ENCODE data around the gene RPRD2.

RPRD2 gene

DNA sequence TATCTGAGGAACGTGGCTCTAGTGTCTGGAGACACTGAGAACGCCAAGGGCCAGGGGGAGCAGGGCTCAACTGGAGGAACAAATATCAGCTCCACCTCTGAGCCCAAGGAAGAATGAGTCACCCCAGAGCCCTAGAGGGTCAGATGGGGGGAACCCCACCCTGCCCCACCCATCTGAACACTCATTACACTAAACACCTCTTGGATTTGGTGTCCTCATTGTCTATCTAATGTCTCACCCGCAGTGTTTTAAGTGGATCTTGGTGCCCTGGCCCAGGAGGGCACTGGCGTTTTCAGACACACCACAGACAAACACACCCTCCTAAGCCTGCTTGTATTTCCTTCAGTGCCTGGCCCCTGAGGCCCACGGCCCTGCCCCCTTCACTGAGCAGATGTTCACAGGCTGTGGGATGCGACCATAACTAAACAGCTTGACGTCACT is 149.4 kb downstream of the RPRD2 start:
- no peak for DNase-seq (ENCODE audit: low read depth in 2 of 3, low spot score in 1 of 3)

DNA sequence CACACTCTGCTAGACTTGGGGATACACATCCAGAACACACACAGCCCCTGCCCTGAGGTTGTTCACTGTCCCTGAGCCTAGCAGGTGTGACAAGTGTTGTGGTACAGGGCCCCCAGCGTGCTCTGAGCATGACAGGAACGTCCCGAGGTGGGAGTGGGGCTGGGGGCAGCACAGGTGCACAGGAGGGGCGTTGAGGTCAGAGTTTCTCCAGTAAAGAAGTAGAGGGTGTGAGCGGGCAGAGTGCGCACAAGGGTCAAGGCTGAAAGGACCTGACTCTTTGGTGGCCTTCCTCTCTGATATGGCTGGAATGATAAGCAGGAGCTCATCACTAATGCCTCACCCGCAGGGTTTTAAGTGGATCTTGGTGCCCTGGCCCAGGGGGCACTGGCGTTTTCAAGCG is 150.3 kb downstream of the RPRD2 start:
- no peak for DNase-seq (ENCODE audit: low read depth in 2 of 3, low spot score in 1 of 3)

DNA sequence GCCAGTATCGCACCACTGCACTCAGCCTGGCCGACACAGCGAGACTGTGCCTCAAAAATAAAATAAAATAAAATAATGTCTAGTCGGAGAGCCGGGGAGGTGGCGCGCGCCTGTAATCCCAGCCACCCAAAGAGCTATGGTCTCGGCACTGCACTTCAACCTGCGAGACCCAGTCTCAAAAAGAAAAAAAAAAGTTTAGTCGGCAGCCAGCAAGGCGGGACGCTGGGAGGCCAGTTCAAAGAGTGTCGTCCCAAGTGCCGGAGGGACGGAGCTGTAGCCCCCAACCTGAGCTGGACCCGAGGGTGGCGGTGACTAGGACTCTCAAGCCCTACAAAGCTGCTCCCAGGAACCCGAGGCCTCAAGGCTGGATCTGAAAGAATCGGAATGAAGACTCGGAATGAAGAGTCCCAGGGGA is 151.0 kb downstream of the RPRD2 start:
- DNase-seq (ENCODE audit: low read depth in 2 of 3, low spot score in 1 of 3): no peak

DNA sequence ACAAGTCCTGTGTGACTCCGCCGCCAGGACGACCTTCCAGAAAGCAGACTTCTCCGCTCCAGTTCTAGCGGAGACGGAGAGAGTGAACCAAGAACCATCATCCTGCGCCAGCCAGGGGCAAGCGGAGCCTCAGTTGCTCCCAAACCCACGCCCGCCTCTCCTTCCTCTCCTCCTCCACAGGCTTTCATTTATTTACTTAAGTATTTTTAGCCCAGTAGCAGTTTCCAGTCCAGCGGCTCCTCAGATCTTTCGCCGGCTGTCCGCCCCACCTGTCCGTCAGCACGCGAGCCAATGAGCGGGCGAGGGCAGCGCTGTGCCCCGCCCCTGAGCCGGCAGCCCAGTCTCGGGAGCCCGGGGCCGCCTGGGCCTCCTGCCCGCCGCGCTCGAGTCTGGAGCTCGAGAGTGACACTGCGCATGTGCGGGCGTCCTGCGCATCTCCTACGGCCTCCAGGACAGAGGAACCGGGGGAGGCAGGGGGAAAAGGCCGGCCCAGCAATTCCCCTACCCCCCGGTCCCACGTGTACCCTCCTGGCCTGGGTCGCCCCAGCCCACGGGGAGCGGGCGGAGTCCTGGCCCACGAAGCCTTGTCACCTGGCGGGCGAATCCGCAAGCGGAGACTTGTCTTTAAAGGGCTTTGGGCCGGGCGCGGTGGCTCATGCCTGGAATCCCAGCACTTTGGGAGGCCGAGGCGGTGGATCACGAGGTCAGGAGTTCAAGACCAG is 151.5 kb downstream of the RPRD2 start, which contains the start of gene FALEC:
Gene FALEC, plus strand, starts transcription at position 425 of the 722 bp plus-strand sequence.
- DNase-seq (ENCODE audit: low read depth in 2 of 3, low spot score in 1 of 3): peak; percentile 77 to 91 (median 87)

DNA sequence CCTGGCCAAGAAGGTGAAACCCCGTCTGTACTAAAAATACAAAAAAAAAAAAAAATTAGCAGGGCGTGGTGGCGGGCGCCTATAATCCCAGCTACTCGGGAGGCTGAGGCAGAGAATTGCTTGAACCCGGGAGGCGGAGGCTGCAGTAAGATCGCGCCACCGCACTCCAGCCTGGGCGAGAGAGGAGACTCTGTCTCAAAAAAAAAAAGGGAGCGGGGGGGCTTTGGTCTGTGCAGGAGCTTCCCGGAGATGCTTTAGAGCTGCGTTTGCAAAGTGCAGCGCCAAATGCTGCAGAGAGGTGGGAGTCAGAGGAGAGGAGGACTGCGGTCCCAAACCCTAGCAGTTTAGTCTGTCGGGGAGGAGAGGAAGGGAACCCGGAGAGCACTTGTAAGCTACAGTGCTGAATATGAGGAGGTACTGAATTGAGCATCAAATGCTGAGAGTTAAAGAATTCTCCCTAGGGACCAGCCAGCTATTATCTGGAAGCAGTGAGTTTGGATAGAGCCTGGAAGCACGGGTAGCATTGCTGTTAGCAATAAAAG is 152.2 kb downstream of the RPRD2 start:
- DNase-seq (ENCODE audit: low read depth in 2 of 3, low spot score in 1 of 3): no peak

DNA sequence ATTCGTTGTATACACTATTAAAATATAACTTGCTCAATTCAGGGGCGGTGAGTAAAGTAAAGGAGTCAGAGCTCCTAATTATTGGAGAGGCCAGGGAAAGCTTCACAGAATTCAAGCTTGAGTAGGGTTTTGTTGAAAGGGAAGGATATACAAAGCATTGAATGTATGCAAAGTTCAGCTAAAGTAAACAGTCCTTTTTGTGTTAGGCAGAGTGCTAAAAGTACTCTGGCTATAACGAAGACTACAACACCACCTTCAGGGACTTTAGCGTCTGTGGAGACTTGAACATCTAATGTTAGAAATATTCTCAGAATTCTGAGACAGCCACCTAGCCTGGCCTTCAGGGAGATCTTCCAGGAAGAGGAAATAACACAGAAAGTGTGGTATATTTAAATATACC is 152.7 kb downstream of the RPRD2 start:
- DNase-seq (ENCODE audit: low read depth in 2 of 3, low spot score in 1 of 3): no peak

DNA sequence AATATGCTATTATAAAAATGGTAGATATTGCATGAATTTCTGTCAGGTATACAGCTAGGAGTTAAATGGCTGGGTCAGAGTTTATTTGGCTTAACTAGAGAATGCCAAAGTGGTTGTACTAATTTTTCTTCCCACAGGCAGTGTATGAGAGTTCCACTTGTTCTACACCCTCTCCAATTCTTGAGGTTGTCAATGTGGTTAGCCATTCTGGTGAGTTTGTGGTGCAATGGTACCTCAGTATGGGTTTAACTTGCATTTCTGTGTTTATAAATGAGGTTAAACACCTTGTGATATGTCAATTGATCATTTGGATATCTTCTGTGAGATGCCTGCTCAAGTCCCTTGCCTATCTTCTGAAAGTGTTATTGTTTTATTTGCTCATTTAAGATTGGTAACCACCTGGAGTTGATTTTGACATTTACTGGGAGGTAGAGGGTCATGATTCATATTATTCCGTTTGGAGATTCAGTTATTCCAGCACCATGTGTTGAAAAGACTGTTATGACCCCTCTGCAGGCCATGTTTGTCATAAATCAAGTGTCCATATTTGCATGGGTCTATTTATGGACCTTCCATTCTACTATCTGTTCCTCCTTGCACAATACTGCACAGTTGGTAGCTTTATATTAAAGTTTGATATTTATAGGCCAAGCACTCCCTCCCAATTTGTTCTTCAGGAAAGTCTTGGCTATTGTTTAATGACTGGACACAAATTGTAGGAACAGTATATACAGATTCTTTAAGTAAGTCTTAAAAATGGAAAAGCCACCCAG is 157.4 kb downstream of the RPRD2 start:
- DNase-seq (ENCODE audit: low read depth in 2 of 3, low spot score in 1 of 3): no peak

DNA sequence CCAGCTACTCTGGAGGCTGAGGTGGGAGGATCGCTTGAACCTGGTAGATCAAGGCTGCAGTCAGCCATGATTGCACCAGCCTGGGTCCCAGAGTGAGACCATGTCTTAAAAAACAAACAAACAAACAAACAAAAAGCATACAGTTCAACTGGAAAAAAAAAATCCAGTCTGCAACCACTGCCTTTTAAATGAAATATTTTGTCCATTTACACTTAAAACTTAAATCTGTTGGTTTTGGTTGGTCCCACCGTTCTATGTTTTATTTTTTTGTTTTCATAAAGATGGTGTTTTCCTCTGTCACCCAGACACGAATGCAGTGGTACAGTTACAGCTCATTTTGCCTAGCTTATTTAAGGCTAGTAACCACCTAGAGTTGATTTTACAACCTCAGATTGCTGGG is 161.4 kb downstream of the RPRD2 start:
- DNase-seq (ENCODE audit: low read depth in 2 of 3, low spot score in 1 of 3): no peak
